C4-2B (cell line): ENCODE results near the gene ASXL3.

Source experiments
- H3K27ac ChIP-seq: fragments of 450-650 bp; 2 replicates; pipeline ENCODE4 v1.5.1; 2017
- CTCF ChIP-seq: fragments of 450-650 bp; conservative IDR thresholded peaks from 2 replicates; pipeline ENCODE4 v1.5.1; 2017; ENCODE audit warnings: mild to moderate bottlenecking
- ZFX ChIP-seq: fragments of 450-650 bp; IDR thresholded peaks from 2 replicates; pipeline ENCODE4 v1.6.1; 2017

ASXL3 gene

GRCh38 chr18:33630476-33630875 is 52.5 kb downstream of the ASXL3 start:
- no peak for TF ChIP-seq ZFX
- no peak for TF ChIP-seq CTCF

GRCh38 chr18:33641141-33641540 is 63.1 kb downstream of the ASXL3 start:
- H3K27ac ChIP-seq = no peak overlapping the region
- TF ChIP-seq ZFX = no peak
- TF ChIP-seq CTCF = no peak

More at GRCh38 chr18:33630476-33630875, 52.5 kb downstream of the ASXL3 start:
- H3K27ac ChIP-seq = no peak overlapping the region

- TF ChIP-seq ZFX = no peak
- TF ChIP-seq CTCF = no peak
- H3K27ac ChIP-seq = no peak overlapping the region
These were observed 66.5 kb downstream of the ASXL3 start for GRCh38 chr18:33644494-33644893.

- no peak overlapping the region for H3K27ac ChIP-seq
- no peak for TF ChIP-seq ZFX
- TF ChIP-seq CTCF = no peak
These were observed 69.3 kb downstream of the ASXL3 start for GRCh38 chr18:33647365-33647764.

GRCh38 chr18:33652635-33653034 is 74.6 kb downstream of the ASXL3 start:
- TF ChIP-seq ZFX = no peak
- no peak for TF ChIP-seq CTCF
- no peak overlapping the region for H3K27ac ChIP-seq

- no peak overlapping the region for H3K27ac ChIP-seq
- TF ChIP-seq ZFX (no peak), CTCF (no peak)
These were observed 75.2 kb downstream of the ASXL3 start for GRCh38 chr18:33653231-33653630.

GRCh38 chr18:33656889-33657448 is 79.0 kb downstream of the ASXL3 start:
- no peak for TF ChIP-seq ZFX
- no peak for TF ChIP-seq CTCF
- H3K27ac ChIP-seq = no peak overlapping the region
